MCF 10A (cell line): ENCODE measurements around the gene DGUOK. TPM values are rescaled to one million over a fixed set of nuclear protein-coding genes. Genes with fewer than 3 reads are reported as not detected.

Source experiments
- BruUV-seq: library from RNA; stranded (reverse); fragments of 400-500 nt; replicated peaks from 2 replicates; lab custom pipeline; 2021; lab: Mats Ljungman, UMichigan
- CTCF ChIA-PET: fragments of 300-600 bp; sonication (Branson Sonifier 250); formaldehyde crosslinking; extraction: SDS; loops from one replicate; lab custom pipeline; 2021; ENCODE audit warnings: antibody characterized with exemption, inconsistent platforms; lab: Yijun Ruan, JAX
- POLR2A ChIA-PET: fragments of 300-600, 350-650 bp; sonication (Branson Sonifier 250); formaldehyde crosslinking; extraction: SDS; loops from one replicate; lab custom pipeline; 2020; ENCODE audit warnings: antibody characterized with exemption, inconsistent platforms; lab: Yijun Ruan, JAX
- DNase-seq: peaks from one replicate; pipeline ENCODE4 v3.0.0-alpha.2; 2018; ENCODE audit not compliant: unreplicated experiment
- H3K27ac Mint-ChIP-seq: one replicate; pipeline ENCODE4 v1.8.0; 2022; ENCODE audit warnings: mild to moderate bottlenecking, low read depth, mixed read lengths; ENCODE audit not compliant: unreplicated experiment
- H3K27me3 Mint-ChIP-seq: one replicate; pipeline ENCODE4 v1.8.0; 2022; ENCODE audit warnings: mixed read lengths; ENCODE audit not compliant: insufficient read depth, unreplicated experiment
- H3K36me3 Mint-ChIP-seq: one replicate; pipeline ENCODE4 v1.8.0; 2022; ENCODE audit warnings: mild to moderate bottlenecking, moderate library complexity, mixed read lengths; ENCODE audit not compliant: insufficient read depth, unreplicated experiment
- H3K4me1 Mint-ChIP-seq: one replicate; pipeline ENCODE4 v1.8.0; 2022; ENCODE audit warnings: mixed read lengths; ENCODE audit not compliant: insufficient read depth, unreplicated experiment
- H3K4me3 Mint-ChIP-seq: one replicate; pipeline ENCODE4 v1.8.0; 2022; ENCODE audit warnings: mild to moderate bottlenecking, moderate library complexity, mixed read lengths; ENCODE audit not compliant: unreplicated experiment
- H3K9me3 Mint-ChIP-seq: one replicate; pipeline ENCODE4 v1.8.0; 2022; ENCODE audit warnings: mixed read lengths; ENCODE audit not compliant: unreplicated experiment
- CTCF ChIP-seq: fragments of 200-600 bp; IDR thresholded peaks from one replicate; pipeline ENCODE4 v1.8.0; 2022; ENCODE audit warnings: antibody characterized with exemption, mild to moderate bottlenecking; ENCODE audit not compliant: unreplicated experiment
- intact Hi-C: fragments of 100-400 bp; cut with micrococcal nuclease; formaldehyde crosslinking; loops from 2 replicates; pipeline ENCODE4 v1.14.1; 2022
- total RNA-seq: library from RNA; stranded (reverse); gene quantifications from 2 replicates; pipeline ENCODE4 v1.2.3, GENCODE V29; 2022

The DGUOK gene
- total RNA-seq, 1 experiment from 2014 or later: 92.3 TPM

GRCh38 chr2:73970850-73971471, 44.3 kb downstream of the DGUOK start:
- no peak for TF ChIP-seq CTCF
- no TSS peak for BruUV-seq
- DNase-seq: no peak
- H3K4me1 Mint-ChIP-seq: no peaks in the 10 kb centered on the region
- H3K36me3 Mint-ChIP-seq: no peaks in the 10 kb centered on the region
- H3K27ac Mint-ChIP-seq: no peak overlapping the region
- intact Hi-C loops: no loop called here
- no peaks in the 10 kb centered on the region for H3K9me3 Mint-ChIP-seq
- H3K27me3 Mint-ChIP-seq: no peaks in the 10 kb centered on the region
- ChIA-PET CTCF (interaction anchor here (0.6 kb wide), 2 partner anchors 46 to 102 kb away, joined by 4 to 6 read pairs; no protein-coding TSS in a partner anchor), POLR2A (interaction anchor here (1.7 to 4.2 kb wide), 2 partner anchors 9 to 24 kb away, joined by 6 to 20 read pairs; no protein-coding TSS in a partner anchor)
- no peak overlapping the region for H3K4me3 Mint-ChIP-seq

- BruUV-seq: no TSS peak
- CTCF ChIA-PET: interaction anchor here (0.6 to 1.3 kb wide), 2 partner anchors 9 to 45 kb away, joined by 4 to 5 read pairs; no protein-coding TSS in a partner anchor
- H3K27me3 Mint-ChIP-seq: no peaks in the 10 kb centered on the region
Measured at GRCh38 chr2:73971722-73972121, 45.0 kb downstream of the DGUOK start.

GRCh38 chr2:73972846-73973245, 46.2 kb downstream of the DGUOK start:
- Mint-ChIP-seq H3K4me1 (no peaks in the 10 kb centered on the region), H3K4me3 (no peak overlapping the region), H3K9me3 (no peaks in the 10 kb centered on the region), H3K27me3 (no peaks in the 10 kb centered on the region), H3K36me3 (no peaks in the 10 kb centered on the region), H3K27ac (no peak overlapping the region)
- ChIA-PET CTCF (interaction anchor here (1.3 kb wide), 1 partner anchor 8 kb away, joined by 5 read pairs; no protein-coding TSS in a partner anchor), POLR2A (interaction anchor here (0.6 to 1.3 kb wide), 3 partner anchors 9 to 423 kb away, joined by 3 to 4 read pairs (median 3); partner anchors contain the start of gene STAMBP)
- no peak for DNase-seq
- intact Hi-C loops: no loop called here
- BruUV-seq: no TSS peak
- no peak for TF ChIP-seq CTCF

More at GRCh38 chr2:73971722-73972121, 45.0 kb downstream of the DGUOK start:
- DNase-seq: no peak
- no peak for TF ChIP-seq CTCF
- POLR2A ChIA-PET: no interaction called here
- Mint-ChIP-seq H3K27ac (no peak overlapping the region), H3K9me3 (no peaks in the 10 kb centered on the region), H3K36me3 (no peaks in the 10 kb centered on the region), H3K4me3 (no peak overlapping the region), H3K4me1 (no peaks in the 10 kb centered on the region)
- intact Hi-C loops: no loop called here

- CTCF ChIA-PET: interaction anchor here (0.8 kb wide), 1 partner anchor 152 kb away, joined by 3 read pairs; no protein-coding TSS in a partner anchor
- BruUV-seq: no TSS peak
- H3K27me3 Mint-ChIP-seq: no peaks in the 10 kb centered on the region
- H3K36me3 Mint-ChIP-seq: no peaks in the 10 kb centered on the region
- POLR2A ChIA-PET: no interaction called here
- no peak overlapping the region for H3K4me3 Mint-ChIP-seq
- no peak overlapping the region for H3K27ac Mint-ChIP-seq
- TF ChIP-seq CTCF: no peak
- no peaks in the 10 kb centered on the region for H3K9me3 Mint-ChIP-seq
- intact Hi-C loops: no loop called here
- peaks cover 15% of the 10 kb centered on the region for H3K4me1 Mint-ChIP-seq
- DNase-seq: no peak
Measured at GRCh38 chr2:73975731-73976130, 49.1 kb downstream of the DGUOK start.
